Stimulated activated naive B cell treated with anti-CD40 and anti-IgM and Interleukin-4, amounts not matched to agents 10 μg/mL and 1 μg/mL and 100 μg/mL, for 72 hours (primary cell): Measurements from ENCODE around the gene PTTG1.

Experiments
- ATAC-seq, 2 donors: fragments of 150-1000 bp; cut with Tn5 transposase; replicated peaks; 2 replicates each; pipeline ENCODE4 v1.10.0; 2021; ENCODE audit warnings: moderate library complexity in 1 of 2
- DNase-seq: peaks from one replicate; pipeline ENCODE4 v3.0.0; 2021
- H3K27ac Mint-ChIP-seq: one replicate; pipeline ENCODE4 v1.8.0; 2022; ENCODE audit warnings: mild to moderate bottlenecking, mixed read lengths
- H3K27me3 Mint-ChIP-seq, 2 donors: one replicate each; pipeline ENCODE4 v1.8.0; 2022; ENCODE audit warnings: mixed read lengths in 2 of 2
- H3K36me3 Mint-ChIP-seq, 2 donors: one replicate each; pipeline ENCODE4 v1.8.0; 2022; ENCODE audit warnings: mixed read lengths in 2 of 2, mild to moderate bottlenecking in 1 of 2
- H3K4me1 Mint-ChIP-seq, 2 donors: one replicate each; pipeline ENCODE4 v1.8.0; 2022; ENCODE audit warnings: mixed read lengths in 2 of 2, mild to moderate bottlenecking in 1 of 2
- H3K4me3 Mint-ChIP-seq, 2 donors: one replicate each; pipeline ENCODE4 v1.8.0; 2022; ENCODE audit warnings: mild to moderate bottlenecking in 2 of 2, mixed read lengths in 2 of 2, moderate library complexity in 1 of 2
- H3K9me3 Mint-ChIP-seq, 2 donors: one replicate each; pipeline ENCODE4 v1.8.0; 2022; ENCODE audit warnings: mixed read lengths in 2 of 2, mild to moderate bottlenecking in 1 of 2

The PTTG1 gene

GRCh38 chr5:160466889-160467554 lies 45.4 kb downstream of the PTTG1 start:
- Mint-ChIP-seq H3K36me3 (peaks cover 18% of the 10 kb centered on the region in 2 donors), H3K27me3 (no peaks in the 10 kb centered on the region), H3K4me3 (peak overlapping the region; percentile 98 to 99), H3K27ac (peak overlapping the region; percentile 99), H3K4me1 (peaks cover 39 to 85% of the 10 kb centered on the region in 2 donors), H3K9me3 (no peaks in the 10 kb centered on the region)
- no peak for DNase-seq
- peak; percentile 28 to 37 for ATAC-seq

- Mint-ChIP-seq H3K9me3 (no peaks in the 10 kb centered on the region), H3K27ac (peak overlapping the region; percentile 99), H3K4me1 (peaks cover 35 to 84% of the 10 kb centered on the region in 2 donors), H3K4me3 (peak overlapping the region; percentile 98 to 99), H3K27me3 (no peaks in the 10 kb centered on the region), H3K36me3 (peaks cover 23% of the 10 kb centered on the region in 2 donors)
- ATAC-seq = peak; percentile 93
- DNase-seq = peak; percentile 95
These were observed 46.1 kb downstream of the PTTG1 start for GRCh38 chr5:160467555-160468362.

- Mint-ChIP-seq H3K36me3 (peaks cover 26 to 29% of the 10 kb centered on the region in 2 donors), H3K4me3 (peak overlapping the region; percentile 98 to 99), H3K4me1 (peaks cover 35 to 88% of the 10 kb centered on the region in 2 donors), H3K9me3 (no peaks in the 10 kb centered on the region), H3K27ac (peak overlapping the region; percentile 99), H3K27me3 (no peaks in the 10 kb centered on the region)
- DNase-seq (no peak), ATAC-seq (no peak)
These were observed 46.8 kb downstream of the PTTG1 start for GRCh38 chr5:160468363-160468975.

- H3K9me3 Mint-ChIP-seq = no peaks in the 10 kb centered on the region
- DNase-seq (no peak), ATAC-seq (no peak)
These were observed 47.8 kb downstream of the PTTG1 start for GRCh38 chr5:160469156-160470144.

GRCh38 chr5:160470437-160471361 lies 49.0 kb downstream of the PTTG1 start:
- peak overlapping the region; percentile 70 to 74 for H3K4me3 Mint-ChIP-seq
- H3K4me1 Mint-ChIP-seq = peaks cover 31 to 70% of the 10 kb centered on the region in 2 donors
- H3K27ac Mint-ChIP-seq = peak overlapping the region; percentile 80
- H3K27me3 Mint-ChIP-seq = no peaks in the 10 kb centered on the region
- peaks cover 30 to 35% of the 10 kb centered on the region in 2 donors for H3K36me3 Mint-ChIP-seq
- no peak for ATAC-seq
- no peaks in the 10 kb centered on the region for H3K9me3 Mint-ChIP-seq
- DNase-seq = no peak

More at GRCh38 chr5:160469156-160470144, 47.8 kb downstream of the PTTG1 start:
- peaks cover 32 to 82% of the 10 kb centered on the region in 2 donors for H3K4me1 Mint-ChIP-seq
- peaks cover 27 to 32% of the 10 kb centered on the region in 2 donors for H3K36me3 Mint-ChIP-seq
- peak overlapping the region; percentile 82 for H3K27ac Mint-ChIP-seq
- H3K27me3 Mint-ChIP-seq = no peaks in the 10 kb centered on the region
- peak overlapping the region; percentile 88 to 89 for H3K4me3 Mint-ChIP-seq

GRCh38 chr5:160471761-160472160 lies 50.1 kb downstream of the PTTG1 start:
- Mint-ChIP-seq H3K9me3 (no peaks in the 10 kb centered on the region), H3K27ac (no peak overlapping the region), H3K4me1 (peaks cover 29 to 66% of the 10 kb centered on the region in 2 donors), H3K4me3 (no peak overlapping the region), H3K27me3 (no peaks in the 10 kb centered on the region), H3K36me3 (peaks cover 36 to 42% of the 10 kb centered on the region in 2 donors)
- DNase-seq (no peak), ATAC-seq (no peak)

- H3K27ac Mint-ChIP-seq = peak overlapping the region; percentile 71
- peak overlapping the region in 1 of 2 donors; percentile 39 for H3K4me3 Mint-ChIP-seq
- no peaks in the 10 kb centered on the region for H3K9me3 Mint-ChIP-seq
- H3K27me3 Mint-ChIP-seq = no peaks in the 10 kb centered on the region
- ATAC-seq = no peak
- peaks cover 28 to 66% of the 10 kb centered on the region in 2 donors for H3K4me1 Mint-ChIP-seq
- H3K36me3 Mint-ChIP-seq = peaks cover 42 to 49% of the 10 kb centered on the region in 2 donors
- no peak for DNase-seq
These were observed 50.8 kb downstream of the PTTG1 start for GRCh38 chr5:160472482-160472881.

GRCh38 chr5:160473681-160474080 lies 52.0 kb downstream of the PTTG1 start:
- Mint-ChIP-seq H3K4me3 (no peak overlapping the region), H3K9me3 (no peaks in the 10 kb centered on the region), H3K27ac (no peak overlapping the region), H3K27me3 (peaks cover 0 to 6% of the 10 kb centered on the region in 2 donors), H3K4me1 (peaks cover 26 to 66% of the 10 kb centered on the region in 2 donors), H3K36me3 (peaks cover 45 to 55% of the 10 kb centered on the region in 2 donors)
- DNase-seq (no peak), ATAC-seq (no peak)

- H3K9me3 Mint-ChIP-seq = no peaks in the 10 kb centered on the region
- DNase-seq (no peak), ATAC-seq (no peak)
- no peak overlapping the region for H3K4me3 Mint-ChIP-seq
- H3K27ac Mint-ChIP-seq = no peak overlapping the region
- H3K36me3 Mint-ChIP-seq = peaks cover 44 to 53% of the 10 kb centered on the region in 2 donors
- H3K27me3 Mint-ChIP-seq = peaks cover 0 to 6% of the 10 kb centered on the region in 2 donors
- peaks cover 26 to 63% of the 10 kb centered on the region in 2 donors for H3K4me1 Mint-ChIP-seq
These were observed 52.4 kb downstream of the PTTG1 start for GRCh38 chr5:160474084-160474483.

GRCh38 chr5:160475864-160476438 lies 54.3 kb downstream of the PTTG1 start:
- H3K9me3 Mint-ChIP-seq = no peaks in the 10 kb centered on the region
- H3K4me1 Mint-ChIP-seq = peaks cover 23 to 60% of the 10 kb centered on the region in 2 donors
- DNase-seq = no peak
- no peak for ATAC-seq
- no peak overlapping the region for H3K27ac Mint-ChIP-seq
- peaks cover 43 to 52% of the 10 kb centered on the region in 2 donors for H3K36me3 Mint-ChIP-seq
- H3K4me3 Mint-ChIP-seq = no peak overlapping the region
- H3K27me3 Mint-ChIP-seq = peaks cover 0 to 6% of the 10 kb centered on the region in 2 donors

- ATAC-seq (no peak), DNase-seq (no peak)
- Mint-ChIP-seq H3K27ac (no peak overlapping the region), H3K9me3 (no peaks in the 10 kb centered on the region), H3K36me3 (peaks cover 37 to 48% of the 10 kb centered on the region in 2 donors), H3K4me1 (peaks cover 19 to 48% of the 10 kb centered on the region in 2 donors), H3K27me3 (peaks cover 0 to 6% of the 10 kb centered on the region in 2 donors), H3K4me3 (no peak overlapping the region)
These were observed 55.8 kb downstream of the PTTG1 start for GRCh38 chr5:160477266-160477970.

- Mint-ChIP-seq H3K27me3 (peaks cover 0 to 6% of the 10 kb centered on the region in 2 donors), H3K9me3 (no peaks in the 10 kb centered on the region), H3K4me1 (peaks cover 19 to 41% of the 10 kb centered on the region in 2 donors), H3K36me3 (peaks cover 34 to 47% of the 10 kb centered on the region in 2 donors), H3K27ac (no peak overlapping the region), H3K4me3 (no peak overlapping the region)
- no peak for DNase-seq
- no peak for ATAC-seq
These were observed 56.5 kb downstream of the PTTG1 start for GRCh38 chr5:160478163-160478562.
